H1 (cell line): ENCODE results near the gene SCNN1B. TPM values are rescaled to one million over a fixed set of nuclear protein-coding genes. Genes with fewer than 3 reads are reported as not detected.

Source experiments
- ATF3 ChIP-seq: IDR thresholded peaks from 2 replicates; pipeline ENCODE4 v1.6.1; 2011; ENCODE audit warnings: low read depth, mild to moderate bottlenecking, low read length; ENCODE audit not compliant: insufficient read depth
- EGR1 ChIP-seq: IDR thresholded peaks from 2 replicates; pipeline ENCODE4 v1.6.1; 2011; ENCODE audit warnings: low read depth, low read length, borderline replicate concordance
- KDM5A ChIP-seq: fragments of 200-600 bp; IDR thresholded peaks from 2 replicates; pipeline ENCODE4 v1.7.1; 2012; ENCODE audit warnings: mild to moderate bottlenecking, low read length, inconsistent platforms, mixed read lengths
- POLR2A ChIP-seq, 2 experiments: IDR thresholded peaks; 1 replicate in 1 of 2; 2 replicates in 1 of 2; pipeline ENCODE4 v1.6.1; 2011; ENCODE audit warnings: low read depth in 2 of 2, low read length in 2 of 2, mild to moderate bottlenecking in 2 of 2; ENCODE audit errors: control extremely low read depth in 1 of 2
- SP1 ChIP-seq: IDR thresholded peaks from 2 replicates; pipeline ENCODE4 v1.6.1; 2011; ENCODE audit warnings: low read depth, low read length
- polyA plus RNA-seq, 7 experiments: library from polyadenylated mRNA; depleted of rRNA in 3 of 7; stranded (reverse) in 5 of 7; unstranded in 2 of 7; fragments of >200 nt in 5 of 7; fragments of 200-250 nt in 2 of 7; gene quantifications; 1 replicate in 5 of 7; 2 replicates in 1 of 7; 4 replicates in 1 of 7; pipeline versions ENCODE4 v1.2.1 to v1.2.3, GENCODE V29; 2011 to 2013; ENCODE audit warnings: missing spikeins in 2 of 7, mixed read lengths in 2 of 7
- total RNA-seq: library from RNA; stranded (reverse); fragmentation: NEBNext Ultra II Directional; extraction: Animal tissue kit (Norgen Biotek cat#: 25700); gene quantifications from 2 replicates; pipeline ENCODE4 v1.2.1, GENCODE V29; 2021

The SCNN1B gene
- total and polyA plus RNA-seq, 2 of the 8 experiments (the other 6 are each of a cell fraction or from before 2014, with no cell fraction given) = 0.20 to 0.95 TPM

- TF ChIP-seq EGR1 (no peak), SP1 (no peak), POLR2A (IDR thresholded peaks at IDR 0.05; ENCODE audit: control extremely low read depth in 1 of 2, low read depth in 2 of 2, low read length in 2 of 2) (no peak), ATF3 (no peak), KDM5A (no peak)
Observed at GRCh38 chr16:23255000-23255399, 47.1 kb upstream of the SCNN1B start (continued).
